22Rv1 (cell line): Measurements from ENCODE around the gene NEK11.

ENCODE experiments used
- CTCF ChIP-seq: fragments of 450-650 bp; IDR thresholded peaks from 2 replicates; pipeline ENCODE4 v1.5.1; 2017; ENCODE audit warnings: mild to moderate bottlenecking
- ZFX ChIP-seq: fragments of 450-650 bp; IDR thresholded peaks from 2 replicates; pipeline ENCODE4 v1.6.1; 2017; ENCODE audit warnings: antibody characterized with exemption, borderline replicate concordance

DNA sequence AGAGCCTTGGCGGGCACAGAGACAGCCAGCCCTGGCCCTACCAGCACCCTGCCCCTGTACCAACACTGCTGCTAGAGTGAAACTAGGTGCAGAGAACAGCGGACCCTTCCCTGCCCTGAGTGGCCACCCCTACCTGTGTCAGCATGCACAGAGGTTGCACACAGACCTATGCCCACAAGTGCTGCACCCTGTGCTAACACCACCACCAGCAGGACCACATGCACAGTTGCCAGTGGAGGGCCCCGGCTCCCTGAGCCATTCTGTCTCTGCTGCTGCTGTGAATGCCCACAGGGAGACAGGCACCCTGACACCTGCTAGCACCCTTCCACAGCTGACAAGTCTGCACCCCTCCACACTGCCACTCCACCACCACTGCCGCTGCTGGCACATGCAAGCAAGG, 131.8 kb downstream of the NEK11 start:
- TF ChIP-seq CTCF: no peak
- no peak for TF ChIP-seq ZFX
